HCT116 (cell line): Measurements from ENCODE around the gene PSMG3. TPM values are rescaled to one million over a fixed set of nuclear protein-coding genes. Genes with fewer than 3 reads are reported as not detected.
A peak's percentile ranks its signal among the peaks of the same experiment; 100 is the strongest.

Experiments
- ATAC-seq: fragments of 200-7000 bp; cut with Tn5 transposase; 2 replicates; pipeline ENCODE4 v1.9.1; 2020; ENCODE audit warnings: mild to moderate bottlenecking, moderate library complexity
- BruUV-seq: library from RNA; stranded (reverse); fragments of 400-500 nt; replicated peaks from 2 replicates; lab custom pipeline; 2021; lab: Mats Ljungman, UMichigan
- CTCF ChIA-PET: fragments of 300-600 bp; sonication (Branson Sonifier 250); formaldehyde crosslinking; loops from one replicate; lab custom pipeline; 2021; ENCODE audit warnings: antibody characterized with exemption; lab: Charles Lee
- POLR2A ChIA-PET: fragments of 300-600, 350-600 bp; sonication (Branson Sonifier 250); formaldehyde crosslinking; loops from one replicate; lab custom pipeline; 2021; ENCODE audit warnings: antibody characterized with exemption; lab: Charles Lee
- RAD21 ChIA-PET, 2 experiments: fragments of 300-600 bp; sonication (Branson Sonifier 250); formaldehyde crosslinking; loops; one replicate each; lab custom pipeline; 2023; ENCODE audit warnings: low total read pairs in 2 of 2; ENCODE audit not compliant: uncharacterized antibody in 2 of 2, unreplicated experiment in 2 of 2, low non-redundant PET in 1 of 2; lab: Charles Lee
- DNase-seq: peaks from one replicate; pipeline ENCODE4 v3.0.0-alpha.2; 2010; ENCODE audit warnings: low read depth, low spot score
- H2AFZ ChIP-seq: fragments of 200-600 bp; shearing (Covaris generic), sonication (generic); 2 replicates; pipeline ENCODE4 v1.6.1; 2017; ENCODE audit warnings: low read depth, mixed run types, mixed read lengths, antibody characterized with exemption, low read length; ENCODE audit not compliant: poor library complexity, severe bottlenecking
- H3K27ac ChIP-seq: 2 replicates; pipeline ENCODE4 v1.5.1; 2012; ENCODE audit warnings: low read depth, low read length
- H3K27me3 ChIP-seq: fragments of 200-600 bp; sonication (generic); 2 replicates; pipeline ENCODE4 v1.6.1; 2016; ENCODE audit warnings: mixed run types, low read length, mixed read lengths; ENCODE audit not compliant: insufficient read depth
- H3K36me3 ChIP-seq, 2 experiments: fragments of 200-500 bp in 1 of 2; fragments of 200-600 bp in 1 of 2; sonication (Bioruptor generic) in 1 of 2; sonication (generic) in 1 of 2; 2 replicates each; pipeline versions ENCODE4 v1.5.1 to v1.6.1; 2014 to 2016; ENCODE audit warnings: low read length in 2 of 2, inconsistent platforms in 1 of 2, mixed read lengths in 1 of 2, mixed run types in 1 of 2; ENCODE audit not compliant: insufficient read depth in 2 of 2, control insufficient read depth in 1 of 2
- H3K4me1 ChIP-seq, 2 experiments: fragments of 200-600 bp in 1 of 2; sonication (generic) in 1 of 2; 2 replicates each; pipeline versions ENCODE4 v1.5.1 to v1.6.1; 2012 to 2017; ENCODE audit warnings: low read length in 2 of 2, inconsistent platforms in 1 of 2, mild to moderate bottlenecking in 1 of 2, mixed read lengths in 1 of 2, mixed run types in 1 of 2, moderate library complexity in 1 of 2; ENCODE audit not compliant: insufficient read depth in 2 of 2, control insufficient read depth in 1 of 2
- H3K4me2 ChIP-seq: fragments of 200-600 bp; sonication (generic); 2 replicates; pipeline ENCODE4 v1.6.1; 2017; ENCODE audit warnings: mixed run types, low read length, mixed read lengths
- H3K4me3 ChIP-seq, 2 experiments: fragments of 200-600 bp in 1 of 2; sonication (generic) in 1 of 2; replicated peaks in 1 of 2; 2 replicates each; pipeline ENCODE4 v1.5.1; 2011 to 2016; ENCODE audit warnings: low read length in 2 of 2, control low read depth in 1 of 2, low read depth in 1 of 2, mild to moderate bottlenecking in 1 of 2, mixed read lengths in 1 of 2, mixed run types in 1 of 2
- H3K79me2 ChIP-seq: fragments of 200-600 bp; sonication (generic); 2 replicates; pipeline ENCODE4 v1.6.1; 2017; ENCODE audit warnings: mild to moderate bottlenecking, mixed run types, low read length, moderate library complexity, mixed read lengths; ENCODE audit not compliant: insufficient read depth
- H3K9ac ChIP-seq: fragments of 200-600 bp; sonication (generic); 2 replicates; pipeline ENCODE4 v1.6.1; 2016; ENCODE audit warnings: low read length, mixed read lengths
- H3K9me2 ChIP-seq: fragments of 200-600 bp; sonication (generic), shearing (Covaris generic); 2 replicates; pipeline ENCODE4 v1.6.1; 2017; ENCODE audit warnings: mixed run types, mild to moderate bottlenecking, moderate library complexity; ENCODE audit not compliant: insufficient read depth
- H3K9me3 ChIP-seq, 2 experiments: fragments of 200-500 bp in 1 of 2; fragments of 200-600 bp in 1 of 2; sonication (Bioruptor generic) in 1 of 2; sonication (generic) in 1 of 2; 2 replicates each; pipeline ENCODE4 v1.6.1; 2014 to 2017; ENCODE audit warnings: low read length in 2 of 2, mixed read lengths in 2 of 2, inconsistent platforms in 1 of 2, low read depth in 1 of 2, mild to moderate bottlenecking in 1 of 2, mixed run types in 1 of 2, moderate library complexity in 1 of 2; ENCODE audit not compliant: control insufficient read depth in 1 of 2, insufficient read depth in 1 of 2
- H4K20me1 ChIP-seq: fragments of 200-600 bp; sonication (generic), shearing (Covaris generic); 2 replicates; pipeline ENCODE4 v1.6.1; 2017; ENCODE audit warnings: mixed run types, mild to moderate bottlenecking, moderate library complexity; ENCODE audit not compliant: insufficient read depth
- EGR1 ChIP-seq: IDR thresholded peaks from 2 replicates; pipeline ENCODE4 v1.6.1; 2012; ENCODE audit warnings: low read depth
- RAD21 ChIP-seq: IDR thresholded peaks from 2 replicates; pipeline ENCODE4 v1.6.1; 2012; ENCODE audit warnings: low read depth, mild to moderate bottlenecking
- intact Hi-C: fragments of 100-400 bp; cut with micrococcal nuclease; formaldehyde crosslinking; loops from 2 replicates; pipeline ENCODE4 v1.10.0; 2022
- total RNA-seq: library from RNA; stranded (reverse); gene quantifications from one replicate; pipeline ENCODE4 v1.2.1, GENCODE V29; 2021; ENCODE audit not compliant: unreplicated experiment
- TF ChIP-seq, protein P1 (sequence below), 3 experiments: fragments of 200-600 bp in 1 of 3; sonication (generic) in 1 of 3; IDR thresholded peaks in 2 of 3; conservative IDR thresholded peaks in 1 of 3; 2 replicates each; pipeline ENCODE4 v1.5.1; 2012 to 2017; ENCODE audit warnings: low read depth in 2 of 3, low read length in 2 of 3, antibody characterized with exemption in 1 of 3, borderline replicate concordance in 1 of 3, control low read depth in 1 of 3, mild to moderate bottlenecking in 1 of 3, mixed read lengths in 1 of 3, mixed run types in 1 of 3, moderate library complexity in 1 of 3; ENCODE audit not compliant: insufficient read depth in 1 of 3

Gene PSMG3
- total RNA-seq, 1 experiment from 2014 or later, result 60.9 TPM

DNA sequence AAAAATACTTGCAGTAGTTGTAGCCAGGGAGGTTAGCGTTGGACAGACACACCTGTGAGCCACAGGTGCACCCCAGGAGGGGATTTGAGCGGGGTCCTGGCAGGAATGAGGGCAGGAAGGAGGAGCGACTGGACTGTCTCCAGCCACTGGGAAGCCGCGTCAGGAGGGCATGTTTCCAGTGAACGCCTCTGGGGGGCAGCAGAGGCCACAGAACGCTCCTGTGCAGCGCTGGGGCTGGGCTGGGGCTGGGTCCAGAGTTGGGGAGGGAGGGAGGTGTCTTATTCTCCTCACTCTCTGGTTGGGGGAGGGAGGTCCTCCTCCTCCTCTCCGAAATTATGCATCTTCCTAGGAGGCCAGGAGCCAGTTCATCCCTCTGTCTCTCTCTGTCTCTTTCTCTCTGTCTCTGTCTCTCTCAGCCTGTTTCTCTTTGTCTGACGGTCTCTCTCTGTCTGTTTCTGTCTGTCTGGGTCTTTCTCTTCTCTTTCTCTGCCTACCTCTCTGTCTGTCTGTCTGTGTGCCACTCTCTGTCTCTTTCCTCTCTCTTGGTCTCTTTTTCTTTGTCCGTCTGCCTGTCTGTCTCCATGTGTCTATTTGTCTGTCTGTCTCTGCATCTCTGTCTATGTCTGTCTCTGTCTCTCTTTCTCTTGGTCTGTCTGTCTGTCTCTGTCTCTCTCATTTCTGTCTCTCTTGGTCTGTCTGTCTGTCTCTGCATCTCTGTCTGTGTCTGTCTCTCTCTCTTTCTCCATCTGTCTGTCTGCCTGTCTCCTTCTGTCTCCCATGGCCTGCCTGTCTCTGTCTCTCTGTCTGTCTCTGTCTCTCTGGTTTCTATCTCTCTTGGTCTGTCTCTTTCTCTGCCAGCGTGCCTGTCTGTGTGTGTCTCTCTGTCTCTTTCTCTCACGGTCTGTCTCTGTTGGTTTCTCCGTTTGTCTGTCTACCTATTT, 9.9 kb upstream of the PSMG3 start:
- Histone ChIP-seq H3K36me3 (no peaks in the 10 kb centered on the region), H4K20me1 (no peaks in the 10 kb centered on the region), H3K27ac (no peak overlapping the region), H3K79me2 (no peaks in the 10 kb centered on the region), H3K9me3 (no peaks in the 10 kb centered on the region), H3K9me2 (no peaks in the 10 kb centered on the region; the same call in 1 of the 2 replicates), H3K9ac (no peak overlapping the region), H2AFZ (no peak overlapping the region), H3K4me3 (no peak overlapping the region), H3K27me3 (no peaks in the 10 kb centered on the region), H3K4me2 (peak overlapping the region; percentile 31; the same call in 1 of the 2 replicates)
- intact Hi-C loops, result loop anchor here (2.0 to 10.0 kb wide), 5 partner anchors 155 to 888 kb away; no protein-coding TSS in a partner anchor
- POLR2A ChIA-PET, result no interaction called here
- no peak for DNase-seq
- TF ChIP-seq RAD21 (peak; percentile 96), EGR1 (no peak)
- TF ChIP-seq, protein P1, sequence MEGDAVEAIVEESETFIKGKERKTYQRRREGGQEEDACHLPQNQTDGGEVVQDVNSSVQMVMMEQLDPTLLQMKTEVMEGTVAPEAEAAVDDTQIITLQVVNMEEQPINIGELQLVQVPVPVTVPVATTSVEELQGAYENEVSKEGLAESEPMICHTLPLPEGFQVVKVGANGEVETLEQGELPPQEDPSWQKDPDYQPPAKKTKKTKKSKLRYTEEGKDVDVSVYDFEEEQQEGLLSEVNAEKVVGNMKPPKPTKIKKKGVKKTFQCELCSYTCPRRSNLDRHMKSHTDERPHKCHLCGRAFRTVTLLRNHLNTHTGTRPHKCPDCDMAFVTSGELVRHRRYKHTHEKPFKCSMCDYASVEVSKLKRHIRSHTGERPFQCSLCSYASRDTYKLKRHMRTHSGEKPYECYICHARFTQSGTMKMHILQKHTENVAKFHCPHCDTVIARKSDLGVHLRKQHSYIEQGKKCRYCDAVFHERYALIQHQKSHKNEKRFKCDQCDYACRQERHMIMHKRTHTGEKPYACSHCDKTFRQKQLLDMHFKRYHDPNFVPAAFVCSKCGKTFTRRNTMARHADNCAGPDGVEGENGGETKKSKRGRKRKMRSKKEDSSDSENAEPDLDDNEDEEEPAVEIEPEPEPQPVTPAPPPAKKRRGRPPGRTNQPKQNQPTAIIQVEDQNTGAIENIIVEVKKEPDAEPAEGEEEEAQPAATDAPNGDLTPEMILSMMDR (IDR thresholded peaks at IDR 0.05 in 2 of 3, conservative IDR thresholded peaks at IDR 0.05 in 1 of 3; ENCODE audit: borderline replicate concordance in 1 of 3, insufficient read depth in 1 of 3, low read depth in 2 of 3, low read length in 2 of 3), result peak; percentile 81 to 86 (median 84)
- TF ChIP-seq, all 23 proteins: peak for 2
- ChIA-PET RAD21 (interaction anchor here in 1 of 2 experiments (0.7 to 0.8 kb wide), 2 partner anchors 414 to 889 kb away, joined by 3 read pairs; no protein-coding TSS in a partner anchor), CTCF (interaction anchor here (0.6 to 0.9 kb wide), 5 partner anchors 24 to 1101 kb away, joined by 3 to 8 read pairs (median 3); partner anchors contain the start of gene TMEM184A)
- ATAC-seq, result peak; percentile 99
- no TSS peak for BruUV-seq
- peaks cover 0 to 8% of the 10 kb centered on the region in 2 experiments; a peak in 1 of 4 replicates for H3K4me1 ChIP-seq
